Ectodermal cell (in vitro differentiated cells): ENCODE results near the gene PIGM.

Experiments used
- H3K27ac ChIP-seq: 2 replicates; pipeline ENCODE4 v1.7.0; 2013; ENCODE audit warnings: mild to moderate bottlenecking, low read depth, low read length; ENCODE audit not compliant: insufficient read depth, poor library complexity, severe bottlenecking
- H3K27me3 ChIP-seq: 2 replicates; pipeline ENCODE4 v1.7.0; 2013; ENCODE audit warnings: mild to moderate bottlenecking, low read length; ENCODE audit not compliant: insufficient read depth, control insufficient read depth, poor library complexity, severe bottlenecking
- H3K36me3 ChIP-seq: one replicate; pipeline ENCODE4 v1.7.0; 2013; ENCODE audit warnings: low read length; ENCODE audit not compliant: control insufficient read depth, insufficient read depth
- H3K4me1 ChIP-seq: one replicate; pipeline ENCODE4 v1.7.0; 2013; ENCODE audit warnings: low read length; ENCODE audit not compliant: control insufficient read depth, insufficient read depth
- H3K4me3 ChIP-seq: 2 replicates; pipeline ENCODE4 v1.7.0; 2013; ENCODE audit warnings: low read depth, low read length, control low read depth; ENCODE audit not compliant: insufficient read depth
- H3K9me3 ChIP-seq: 2 replicates; pipeline ENCODE4 v1.7.0; 2013; ENCODE audit warnings: mild to moderate bottlenecking, low read length, moderate library complexity; ENCODE audit not compliant: control insufficient read depth
- WGBS, 2 experiments: methylation state at CpG; one replicate each; pipeline ENCODE4 v1.1.7; 2013; ENCODE audit warnings: missing lambda C conversion rate in 2 of 2; 5-methylcytosine and 5-hydroxymethylcytosine counted together

The PIGM gene

GRCh38 chr1:160024195-160024905 lies 7.4 kb downstream of the PIGM start:
- Histone ChIP-seq H3K27ac (no peak overlapping the region), H3K36me3 (no peaks in the 10 kb centered on the region), H3K4me3 (no peak overlapping the region), H3K4me1 (no peaks in the 10 kb centered on the region), H3K27me3 (no peaks in the 10 kb centered on the region), H3K9me3 (no peaks in the 10 kb centered on the region)
- WGBS, 2 experiments = 83 to 91% methylated on average over 2 of the region's 2 CpGs

- H3K27me3 ChIP-seq = no peaks in the 10 kb centered on the region
- WGBS, 2 experiments = 78 to 84% methylated on average over 6 of the region's 6 CpGs
- H3K27ac ChIP-seq = no peak overlapping the region
- H3K36me3 ChIP-seq = no peaks in the 10 kb centered on the region
- no peak overlapping the region for H3K4me3 ChIP-seq
- no peaks in the 10 kb centered on the region for H3K4me1 ChIP-seq
- H3K9me3 ChIP-seq = no peaks in the 10 kb centered on the region
Measured at GRCh38 chr1:160022330-160023310, 9.2 kb downstream of the PIGM start.

GRCh38 chr1:160021376-160022074 lies 10.3 kb downstream of the PIGM start:
- no peaks in the 10 kb centered on the region for H3K9me3 ChIP-seq
- 86 to 92% methylated on average over 4 of the region's 5 CpGs for WGBS, 2 experiments
- no peak overlapping the region for H3K27ac ChIP-seq
- H3K36me3 ChIP-seq = no peaks in the 10 kb centered on the region
- H3K27me3 ChIP-seq = no peaks in the 10 kb centered on the region
- no peaks in the 10 kb centered on the region for H3K4me1 ChIP-seq
- H3K4me3 ChIP-seq = no peak overlapping the region

- H3K27me3 ChIP-seq = no peaks in the 10 kb centered on the region
- no peak overlapping the region for H3K27ac ChIP-seq
- H3K4me3 ChIP-seq = no peak overlapping the region
- 92 to 94% methylated on average over 5 of the region's 5 CpGs for WGBS, 2 experiments
- H3K9me3 ChIP-seq = no peaks in the 10 kb centered on the region
- no peaks in the 10 kb centered on the region for H3K4me1 ChIP-seq
- H3K36me3 ChIP-seq = no peaks in the 10 kb centered on the region
Measured at GRCh38 chr1:160020196-160020595, 11.6 kb downstream of the PIGM start.

GRCh38 chr1:160018900-160019299 lies 12.9 kb downstream of the PIGM start:
- H3K36me3 ChIP-seq = no peaks in the 10 kb centered on the region
- WGBS, 2 experiments = 95 to 100% methylated on average over 1 of the region's 1 CpG
- no peaks in the 10 kb centered on the region for H3K4me1 ChIP-seq
- no peaks in the 10 kb centered on the region for H3K27me3 ChIP-seq
- no peaks in the 10 kb centered on the region for H3K9me3 ChIP-seq
- H3K4me3 ChIP-seq = no peak overlapping the region
- no peak overlapping the region for H3K27ac ChIP-seq

- no peak overlapping the region for H3K4me3 ChIP-seq
- no peaks in the 10 kb centered on the region for H3K4me1 ChIP-seq
- WGBS, 2 experiments = 89 to 93% methylated on average over 3 of the region's 3 CpGs
- H3K9me3 ChIP-seq = no peaks in the 10 kb centered on the region
- H3K36me3 ChIP-seq = no peaks in the 10 kb centered on the region
- no peaks in the 10 kb centered on the region for H3K27me3 ChIP-seq
- no peak overlapping the region for H3K27ac ChIP-seq
Measured at GRCh38 chr1:160018347-160018746, 13.4 kb downstream of the PIGM start.

GRCh38 chr1:160017592-160017991 lies 14.2 kb downstream of the PIGM start:
- H3K27ac ChIP-seq = no peak overlapping the region
- WGBS, 2 experiments = 88 to 94% methylated on average over 1 of the region's 1 CpG
- H3K36me3 ChIP-seq = no peaks in the 10 kb centered on the region
- H3K9me3 ChIP-seq = no peaks in the 10 kb centered on the region
- no peaks in the 10 kb centered on the region for H3K27me3 ChIP-seq
- no peaks in the 10 kb centered on the region for H3K4me1 ChIP-seq
- no peak overlapping the region for H3K4me3 ChIP-seq

GRCh38 chr1:160011781-160012180 lies 20.0 kb downstream of the PIGM start:
- WGBS, 2 experiments = 79 to 81% methylated on average over 3 of the region's 3 CpGs
- peaks cover 7% of the 10 kb centered on the region for H3K27me3 ChIP-seq
- no peak overlapping the region for H3K27ac ChIP-seq
- no peaks in the 10 kb centered on the region for H3K9me3 ChIP-seq
- H3K4me3 ChIP-seq = no peak overlapping the region
- no peaks in the 10 kb centered on the region for H3K36me3 ChIP-seq
- no peaks in the 10 kb centered on the region for H3K4me1 ChIP-seq

- Histone ChIP-seq H3K4me1 (no peaks in the 10 kb centered on the region), H3K27ac (no peak overlapping the region), H3K4me3 (no peak overlapping the region), H3K27me3 (peaks cover 7% of the 10 kb centered on the region), H3K9me3 (no peaks in the 10 kb centered on the region), H3K36me3 (no peaks in the 10 kb centered on the region)
- 50 to 70% methylated on average over 2 of the region's 2 CpGs for WGBS, 2 experiments
Measured at GRCh38 chr1:160009801-160010200, 22.0 kb downstream of the PIGM start.

GRCh38 chr1:160009081-160009480 lies 22.7 kb downstream of the PIGM start:
- WGBS, 2 experiments = 76 to 82% methylated on average over 2 of the region's 2 CpGs
- Histone ChIP-seq H3K27ac (no peak overlapping the region), H3K4me3 (no peak overlapping the region), H3K9me3 (no peaks in the 10 kb centered on the region), H3K4me1 (no peaks in the 10 kb centered on the region), H3K27me3 (peaks cover 7% of the 10 kb centered on the region), H3K36me3 (no peaks in the 10 kb centered on the region)
